ENCODE measurements around the gene TM2D1.

- TF ChIP-seq CTCF (IDR thresholded peaks at IDR 0.05; ENCODE audit: low read depth, low read length) (no peak), EZH2phosphoT487 (IDR thresholded peaks at IDR 0.05; ENCODE audit: low read depth) (no peak)
Observed at GRCh38 chr1:61753998-61754508, 29.1 kb upstream of the TM2D1 start.

Data from OCI-LY3 (cell line).